Measurements from ENCODE around the gene FGGY. TPM values are rescaled to one million over a fixed set of nuclear protein-coding genes. Genes with fewer than 3 reads are reported as not detected.

The FGGY gene
- 19.2 and 23.9 TPM in 2 replicates for total RNA-seq

DNA sequence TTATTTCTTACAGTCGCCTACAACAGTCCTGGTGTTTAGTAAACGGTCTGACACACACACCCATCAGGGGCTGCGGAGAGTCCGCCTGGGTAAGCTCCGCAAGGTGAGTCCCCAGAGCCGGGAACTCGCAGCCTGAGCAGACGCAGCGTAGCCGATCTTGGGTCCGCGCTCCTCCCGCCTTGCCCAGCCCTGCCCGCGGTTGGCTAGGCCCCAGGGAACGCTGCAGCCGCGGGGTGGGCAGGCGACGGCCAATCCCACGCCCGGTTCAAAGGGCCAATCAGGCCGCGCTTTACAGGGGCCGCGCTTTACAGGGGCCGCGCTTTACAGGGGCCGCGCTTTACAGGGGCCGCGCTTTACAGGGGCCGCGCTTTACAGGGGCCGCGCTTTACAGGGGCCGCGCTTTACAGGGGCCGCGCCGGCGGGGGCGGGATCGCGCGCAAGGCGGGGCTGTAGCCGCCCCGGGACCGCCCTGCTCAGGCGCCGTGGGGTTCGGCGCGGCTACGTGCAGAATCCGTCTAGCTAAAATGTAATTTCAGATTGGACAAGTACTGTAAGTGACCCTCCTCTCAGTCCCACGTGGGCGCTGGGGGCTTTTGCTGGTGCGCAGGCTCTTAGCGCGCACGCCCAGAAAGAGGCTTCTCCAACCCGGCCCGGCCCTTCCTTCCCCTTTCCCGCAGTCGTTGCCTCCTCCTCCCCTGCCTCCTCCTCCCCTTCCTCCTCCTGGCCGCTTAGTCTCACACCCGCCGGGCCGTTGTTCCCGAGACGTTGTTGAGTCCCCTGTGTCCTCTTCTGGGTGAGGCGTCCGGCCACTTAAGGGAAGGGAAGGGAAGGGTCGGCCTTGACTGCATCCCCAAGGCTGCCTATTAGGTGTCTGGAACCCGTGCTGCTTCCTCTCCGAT, at the start of gene FGGY:
FGGY (plus strand) TSS at position 737 of the 899 bp plus-strand sequence. CDS start 24,456 bp downstream, outside the sequence.

Measured in aortic smooth muscle cell (primary cell).